ENCODE measurements around the gene CIAO1. TPM values are rescaled to one million over a fixed set of nuclear protein-coding genes. Genes with fewer than 3 reads are reported as not detected.
"Not testable (repeated sequence)": the region's sequence is repeated elsewhere in the genome, so short reads cannot be mapped to it uniquely, and the experiment has no call there.

Gene CIAO1
- total RNA-seq, 2 donors from 2014 or later = 77.0 to 79.7 TPM

DNA sequence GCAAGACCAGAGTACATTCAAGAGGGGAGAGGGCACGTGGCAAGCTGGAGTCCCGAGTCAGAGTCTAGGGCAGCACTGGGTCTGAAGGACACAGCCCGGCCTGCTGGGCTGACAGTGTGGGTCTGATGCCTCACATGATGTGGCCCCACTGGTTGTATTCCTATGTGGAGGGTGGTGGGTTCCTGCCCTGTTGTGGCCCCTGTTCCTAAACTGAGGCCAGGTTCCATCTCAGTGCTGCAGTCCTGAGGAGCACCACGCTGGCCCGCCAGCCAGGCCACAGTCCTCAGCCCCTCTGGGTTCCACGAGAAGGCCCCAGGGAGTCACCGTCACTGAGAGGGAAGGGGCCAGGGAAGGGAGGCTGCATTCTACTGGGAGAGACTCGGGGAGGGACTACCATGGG lies 13.5 kb upstream of the CIAO1 start:
- H3K9me3 ChIP-seq = no peaks in the 10 kb centered on the region
- H3K4me1 ChIP-seq = peaks cover 0 to 82% of the 10 kb centered on the region in 2 donors
- H3K27me3 ChIP-seq = no peaks in the 10 kb centered on the region
- H3K36me3 ChIP-seq = peaks cover 42% of the 10 kb centered on the region
- H3K4me3 ChIP-seq = no peak overlapping the region
- peak overlapping the region; percentile 69 to 75 for H3K27ac ChIP-seq
- TF ChIP-seq, protein P1, sequence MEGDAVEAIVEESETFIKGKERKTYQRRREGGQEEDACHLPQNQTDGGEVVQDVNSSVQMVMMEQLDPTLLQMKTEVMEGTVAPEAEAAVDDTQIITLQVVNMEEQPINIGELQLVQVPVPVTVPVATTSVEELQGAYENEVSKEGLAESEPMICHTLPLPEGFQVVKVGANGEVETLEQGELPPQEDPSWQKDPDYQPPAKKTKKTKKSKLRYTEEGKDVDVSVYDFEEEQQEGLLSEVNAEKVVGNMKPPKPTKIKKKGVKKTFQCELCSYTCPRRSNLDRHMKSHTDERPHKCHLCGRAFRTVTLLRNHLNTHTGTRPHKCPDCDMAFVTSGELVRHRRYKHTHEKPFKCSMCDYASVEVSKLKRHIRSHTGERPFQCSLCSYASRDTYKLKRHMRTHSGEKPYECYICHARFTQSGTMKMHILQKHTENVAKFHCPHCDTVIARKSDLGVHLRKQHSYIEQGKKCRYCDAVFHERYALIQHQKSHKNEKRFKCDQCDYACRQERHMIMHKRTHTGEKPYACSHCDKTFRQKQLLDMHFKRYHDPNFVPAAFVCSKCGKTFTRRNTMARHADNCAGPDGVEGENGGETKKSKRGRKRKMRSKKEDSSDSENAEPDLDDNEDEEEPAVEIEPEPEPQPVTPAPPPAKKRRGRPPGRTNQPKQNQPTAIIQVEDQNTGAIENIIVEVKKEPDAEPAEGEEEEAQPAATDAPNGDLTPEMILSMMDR (IDR thresholded peaks at IDR 0.05) = no peak
- no peak for DNase-seq (ENCODE audit: low spot score)

DNA sequence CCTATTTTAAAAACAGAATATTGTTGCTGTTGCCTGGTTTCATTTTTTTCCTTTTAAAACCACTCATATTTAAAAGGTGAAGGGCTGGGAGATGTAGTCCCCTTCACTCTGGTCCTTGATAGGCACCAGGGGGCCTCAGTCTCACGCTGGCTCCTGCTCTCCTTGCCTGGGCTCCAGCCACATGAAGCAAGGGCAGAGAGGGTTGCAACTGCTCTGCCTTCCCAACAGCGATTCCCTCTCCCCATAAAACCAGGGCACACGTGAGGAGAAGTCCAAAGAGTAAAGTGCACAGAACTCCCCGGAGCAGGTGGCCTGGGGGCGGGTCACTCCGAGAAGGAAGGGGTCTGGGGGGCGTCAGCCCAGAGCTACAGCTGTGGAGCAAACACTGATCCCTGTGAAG lies 13.0 kb upstream of the CIAO1 start:
- Histone ChIP-seq H3K36me3 (peaks cover 42% of the 10 kb centered on the region), H3K27me3 (no peaks in the 10 kb centered on the region), H3K4me1 (peaks cover 0 to 87% of the 10 kb centered on the region in 2 donors), H3K27ac (peak overlapping the region; percentile 69 to 75), H3K9me3 (no peaks in the 10 kb centered on the region), H3K4me3 (no peak overlapping the region)
- no peak for DNase-seq (ENCODE audit: low spot score)
- TF ChIP-seq, protein P1 (IDR thresholded peaks at IDR 0.05) = peak in 1 of 2 donors; percentile 36

DNA sequence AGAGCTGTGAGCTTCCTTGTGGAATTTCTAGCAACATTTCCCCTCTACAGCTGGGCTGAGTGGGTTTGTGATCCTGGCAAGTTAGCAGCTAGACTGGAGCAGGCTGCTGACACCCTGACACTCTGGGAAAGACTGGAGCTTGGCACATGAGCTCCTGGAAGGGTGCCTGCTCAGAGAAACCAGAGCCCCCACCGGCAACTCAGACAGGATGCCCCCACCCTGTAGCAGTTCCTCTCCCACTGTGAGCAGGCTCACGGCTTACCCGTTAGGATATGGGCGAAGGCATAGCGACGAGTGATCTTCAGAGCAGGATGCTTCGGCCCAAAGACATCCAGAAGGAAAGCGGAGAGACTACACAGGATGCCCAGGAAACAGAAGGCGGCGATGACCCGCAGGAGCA lies 11.5 kb upstream of the CIAO1 start:
- H3K4me1 ChIP-seq = peaks cover 5 to 98% of the 10 kb centered on the region in 2 donors
- DNase-seq (ENCODE audit: low spot score) = no peak

DNA sequence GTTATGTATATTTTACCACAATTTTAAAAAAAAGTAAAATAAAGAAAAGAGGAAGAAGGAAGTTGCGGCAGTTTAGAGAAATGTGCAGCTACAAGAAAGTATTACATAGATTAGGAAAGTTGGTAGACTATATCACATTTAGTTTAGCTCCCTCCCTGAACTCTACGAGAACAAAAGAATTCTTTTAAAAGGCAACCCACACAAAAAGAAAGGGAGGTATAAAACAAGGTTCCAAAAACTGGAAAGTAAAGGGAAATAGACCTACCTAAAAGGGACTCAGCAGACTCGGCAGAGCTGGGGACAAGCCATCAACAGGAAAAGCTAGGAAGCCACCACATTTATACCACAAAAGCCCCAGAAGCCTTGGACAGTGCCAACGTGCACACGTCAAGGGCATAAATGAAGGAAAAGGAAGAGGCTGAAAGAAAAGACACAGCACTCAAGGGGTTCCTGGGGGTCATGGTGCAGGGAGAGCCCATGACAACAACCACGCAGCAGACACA lies 9.4 kb upstream of the CIAO1 start:
- H3K27me3 ChIP-seq = no peaks in the 10 kb centered on the region
- H3K4me3 ChIP-seq = no peak overlapping the region
- no peak for DNase-seq (ENCODE audit: low spot score)
- no peaks in the 10 kb centered on the region for H3K9me3 ChIP-seq
- H3K4me1 ChIP-seq = peaks cover 5 to 98% of the 10 kb centered on the region in 2 donors
- peaks cover 48% of the 10 kb centered on the region for H3K36me3 ChIP-seq
- H3K27ac ChIP-seq = peak overlapping the region; percentile 96 to 97
- TF ChIP-seq, protein P1 (IDR thresholded peaks at IDR 0.05) = no peak

More for the DNA sequence above, 11.5 kb upstream of the CIAO1 start:
- H3K27ac ChIP-seq = peak overlapping the region; percentile 69 to 75
- TF ChIP-seq, protein P1 (IDR thresholded peaks at IDR 0.05) = no peak
- no peak overlapping the region for H3K4me3 ChIP-seq
- peaks cover 48% of the 10 kb centered on the region for H3K36me3 ChIP-seq
- no peaks in the 10 kb centered on the region for H3K27me3 ChIP-seq
- H3K9me3 ChIP-seq = no peaks in the 10 kb centered on the region

DNA sequence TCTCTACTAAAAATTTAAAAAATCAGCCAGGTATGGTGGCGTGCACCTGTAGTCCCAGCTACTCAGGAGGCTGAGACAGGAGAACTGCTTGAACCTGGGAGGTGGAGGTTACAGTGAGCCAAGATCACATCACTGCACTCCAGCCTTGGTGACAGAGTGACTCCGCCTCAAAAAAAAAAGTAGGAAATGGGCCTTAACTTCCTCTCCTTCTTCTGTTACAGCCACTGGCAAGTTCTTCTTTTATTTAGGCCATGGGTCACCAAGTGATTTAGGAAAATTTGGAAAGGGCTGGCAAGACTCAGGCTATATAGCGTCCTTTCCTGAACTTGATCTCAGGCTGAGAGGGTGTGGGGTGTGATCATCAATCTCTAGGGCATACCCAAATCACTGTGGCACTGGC lies 8.3 kb upstream of the CIAO1 start:
- DNase-seq (ENCODE audit: low spot score); H3K9me3 ChIP-seq; H3K27me3 ChIP-seq; H3K4me3 ChIP-seq: not testable (repeated sequence)
- Histone ChIP-seq H3K4me1 (peaks cover 5 to 98% of the 10 kb centered on the region in 2 donors), H3K36me3 (peaks cover 50% of the 10 kb centered on the region), H3K27ac (peak overlapping the region; percentile 96 to 97)

DNA sequence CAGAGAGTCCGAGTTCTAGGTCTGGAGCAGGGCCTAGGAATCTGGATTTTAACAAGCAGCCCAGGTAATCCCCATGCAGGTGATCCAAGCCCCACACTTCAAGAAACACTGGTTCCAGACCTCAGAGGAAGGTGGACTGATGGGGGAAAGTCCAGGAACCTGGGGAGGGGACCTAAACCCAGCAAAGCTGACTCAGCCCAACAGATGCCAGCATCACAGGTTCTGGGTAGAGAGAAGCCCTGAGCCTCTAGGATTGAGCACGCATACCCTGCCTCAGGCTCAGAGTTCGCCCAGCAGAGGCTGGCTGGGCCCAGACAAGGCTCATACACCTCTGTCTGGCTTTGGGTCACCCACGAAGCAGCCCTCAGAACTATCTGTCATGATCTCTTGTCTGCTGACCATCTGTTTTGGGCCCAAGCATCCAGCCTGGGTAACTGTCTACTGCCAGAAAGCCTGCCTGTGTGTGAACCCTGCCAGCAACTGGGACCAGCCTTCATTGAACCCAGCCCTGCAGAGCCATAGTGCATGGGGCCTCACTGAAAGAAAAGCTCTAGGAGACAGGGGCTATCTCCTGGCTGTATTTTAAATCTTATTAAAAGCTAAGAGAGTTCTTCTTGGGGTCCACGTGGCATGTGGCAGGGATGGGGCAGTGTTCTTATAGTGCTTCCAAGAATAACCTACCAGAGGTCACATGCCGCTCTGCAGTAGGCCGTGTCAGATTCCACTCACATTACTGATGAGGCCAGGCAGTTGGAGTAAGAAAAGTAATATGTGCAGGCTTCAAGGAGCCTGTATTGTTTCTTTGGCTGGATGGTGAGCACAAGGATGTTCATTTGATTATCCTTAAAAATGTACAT lies 7.6 kb upstream of the CIAO1 start:
- TF ChIP-seq, protein P1 (IDR thresholded peaks at IDR 0.05) = no peak
- Histone ChIP-seq H3K9me3 (no peaks in the 10 kb centered on the region), H3K36me3 (peaks cover 44% of the 10 kb centered on the region), H3K27ac (peak overlapping the region; percentile 96 to 97), H3K4me3 (no peak overlapping the region), H3K27me3 (no peaks in the 10 kb centered on the region), H3K4me1 (peaks cover 5 to 98% of the 10 kb centered on the region in 2 donors)
- no peak for DNase-seq (ENCODE audit: low spot score)
